Panc1 (cell line): Measurements from ENCODE around the gene TNNT3. TPM values are rescaled to one million over a fixed set of nuclear protein-coding genes. Genes with fewer than 3 reads are reported as not detected.

Experiments used
- ATAC-seq: fragments of 200-7000 bp; cut with Tn5 transposase; 2 replicates; pipeline ENCODE4 v1.9.1; 2020; ENCODE audit warnings: mild to moderate bottlenecking, moderate library complexity
- BruUV-seq: library from RNA; stranded (reverse); fragments of 400-500 nt; replicated peaks from 2 replicates; lab custom pipeline; 2021; lab: Mats Ljungman, UMichigan
- CTCF ChIA-PET: fragments of 300-600 bp; sonication (Branson Sonifier 250); formaldehyde crosslinking; loops from one replicate; lab custom pipeline; 2022; ENCODE audit warnings: antibody characterized with exemption; lab: Charles Lee
- POLR2A ChIA-PET: fragments of 300-600 bp; sonication (Branson Sonifier 250); formaldehyde crosslinking; loops from one replicate; lab custom pipeline; 2022; ENCODE audit warnings: antibody characterized with exemption; lab: Charles Lee
- DNase-seq: peaks from one replicate; pipeline ENCODE4 v3.0.0-alpha.2; 2010; ENCODE audit warnings: low read depth, low spot score
- H3K27ac ChIP-seq: 2 replicates; pipeline ENCODE4 v1.5.1; 2011; ENCODE audit warnings: mild to moderate bottlenecking, low read length, inconsistent platforms
- H3K27me3 ChIP-seq: fragments of 200-500 bp; sonication (Bioruptor generic); 2 replicates; pipeline ENCODE4 v1.6.0; 2014; ENCODE audit warnings: low read length, inconsistent platforms; ENCODE audit not compliant: control insufficient read depth, insufficient read depth
- H3K36me3 ChIP-seq: fragments of 200-500 bp; sonication (Bioruptor generic); 2 replicates; pipeline ENCODE4 v1.5.1; 2014; ENCODE audit warnings: inconsistent platforms, mild to moderate bottlenecking, low read length, moderate library complexity; ENCODE audit not compliant: control insufficient read depth, insufficient read depth
- H3K4me1 ChIP-seq: 2 replicates; pipeline ENCODE4 v1.5.1; 2011; ENCODE audit warnings: inconsistent platforms, mild to moderate bottlenecking, low read length, moderate library complexity; ENCODE audit not compliant: control insufficient read depth, insufficient read depth
- H3K4me3 ChIP-seq, 2 experiments: 2 replicates each; pipeline ENCODE4 v1.5.1; 2011 to 2012; ENCODE audit warnings: low read depth in 2 of 2, low read length in 2 of 2, mild to moderate bottlenecking in 2 of 2, inconsistent platforms in 1 of 2, moderate library complexity in 1 of 2
- H3K9me3 ChIP-seq: fragments of 200-500 bp; sonication (Bioruptor generic); 2 replicates; pipeline ENCODE4 v1.5.1; 2014; ENCODE audit warnings: low read depth, mild to moderate bottlenecking, inconsistent platforms, low read length, moderate library complexity; ENCODE audit not compliant: control insufficient read depth, insufficient read depth
- POLR2AphosphoS5 ChIP-seq: IDR thresholded peaks from 2 replicates; pipeline ENCODE4 v1.6.1; 2012; ENCODE audit warnings: mild to moderate bottlenecking, low read depth, low read length, moderate library complexity
- SIN3A ChIP-seq: IDR thresholded peaks from 2 replicates; pipeline ENCODE4 v1.6.1; 2012; ENCODE audit warnings: low read depth, mild to moderate bottlenecking, low read length, moderate library complexity, borderline replicate concordance; ENCODE audit not compliant: insufficient read depth
- TCF7L2 ChIP-seq: IDR thresholded peaks from 2 replicates; pipeline ENCODE4 v1.6.1; 2011; ENCODE audit warnings: mild to moderate bottlenecking, low read depth, low read length, inconsistent platforms
- in situ Hi-C: cut with HindIII; loops from 2 replicates; pipeline ENCODE4 v1.10.0; 2016; ENCODE audit warnings: low sequenced_read_pairs, low pct_unique_long_range_greater_than_20kb
- intact Hi-C: fragments of 100-400 bp; cut with micrococcal nuclease; formaldehyde crosslinking; loops from one replicate; pipeline ENCODE4 v1.10.0; 2022; ENCODE audit not compliant: unreplicated experiment
- total RNA-seq: library from RNA; stranded (reverse); gene quantifications from one replicate; pipeline ENCODE4 v1.2.1, GENCODE V29; 2021; ENCODE audit not compliant: unreplicated experiment
- TF ChIP-seq, protein P1 (sequence below): fragments of 450-650 bp; IDR thresholded peaks from 2 replicates; pipeline ENCODE4 v1.5.1; 2017; ENCODE audit warnings: mild to moderate bottlenecking
- TF ChIP-seq, protein P2 (sequence below), 2 experiments: IDR thresholded peaks; 2 replicates each; pipeline ENCODE4 v1.6.1; 2011 to 2012; ENCODE audit warnings: low read depth in 2 of 2, control low read depth in 1 of 2, low read length in 1 of 2, mild to moderate bottlenecking in 1 of 2, moderate library complexity in 1 of 2; ENCODE audit not compliant: insufficient read depth in 1 of 2

Gene TNNT3
- total RNA-seq, 1 experiment from 2014 or later: 0.41 TPM

DNA sequence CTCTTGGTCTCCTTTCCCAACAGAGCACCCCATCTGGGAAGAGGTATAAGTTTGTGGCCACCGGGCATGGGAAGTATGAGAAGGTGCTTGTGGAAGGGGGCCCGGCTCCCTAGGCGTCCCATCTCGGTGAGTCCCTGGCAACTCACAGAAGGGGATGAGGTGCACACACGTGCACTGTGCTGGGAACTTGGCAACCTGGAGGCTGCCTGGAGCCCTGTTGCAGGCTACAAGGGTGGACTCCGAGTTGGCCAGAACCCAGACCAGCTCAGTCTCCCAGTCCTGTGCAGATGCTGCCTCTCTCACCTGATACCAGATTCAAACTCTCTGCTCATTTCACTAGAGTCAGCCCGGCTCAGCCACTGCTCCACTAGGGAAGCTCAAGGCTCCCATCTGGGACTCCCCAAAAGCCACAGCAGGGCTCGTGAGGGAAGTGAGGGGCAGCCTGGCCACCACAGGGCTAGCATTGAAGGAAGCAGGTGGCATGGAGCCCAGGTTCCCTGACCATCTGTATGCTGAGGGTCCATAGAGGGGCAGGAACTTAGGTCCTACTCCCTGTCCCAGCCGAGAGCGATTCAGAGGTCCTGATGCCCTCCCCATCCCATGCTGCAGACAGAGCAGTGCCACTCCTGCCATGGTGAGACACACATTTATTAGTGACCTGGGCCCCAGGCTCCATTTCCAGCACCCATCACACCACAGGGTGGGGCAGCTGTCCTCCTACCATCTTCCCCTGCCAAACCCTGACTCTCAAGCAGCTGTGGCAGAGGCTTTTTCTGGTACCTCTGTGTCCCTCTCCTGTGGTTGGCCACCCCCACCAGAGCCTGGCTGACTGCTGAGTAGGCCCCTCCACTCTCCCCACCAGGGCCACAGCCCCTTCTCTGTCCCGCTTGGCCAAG is 31.8 kb upstream of the TNNT3 start:
- ChIA-PET CTCF (no interaction called here), POLR2A (no interaction called here)
- no peaks in the 10 kb centered on the region for H3K4me1 ChIP-seq
- peak; percentile 22 for ATAC-seq
- H3K27me3 ChIP-seq: no peaks in the 10 kb centered on the region
- BruUV-seq: no TSS peak
- H3K4me3 ChIP-seq: no peak overlapping the region
- no peaks in the 10 kb centered on the region for H3K9me3 ChIP-seq
- H3K27ac ChIP-seq: no peak overlapping the region
- in situ Hi-C loops: no loop called here
- TF ChIP-seq SIN3A: no peak
- no peak for TF ChIP-seq TCF7L2
- TF ChIP-seq, protein P1, sequence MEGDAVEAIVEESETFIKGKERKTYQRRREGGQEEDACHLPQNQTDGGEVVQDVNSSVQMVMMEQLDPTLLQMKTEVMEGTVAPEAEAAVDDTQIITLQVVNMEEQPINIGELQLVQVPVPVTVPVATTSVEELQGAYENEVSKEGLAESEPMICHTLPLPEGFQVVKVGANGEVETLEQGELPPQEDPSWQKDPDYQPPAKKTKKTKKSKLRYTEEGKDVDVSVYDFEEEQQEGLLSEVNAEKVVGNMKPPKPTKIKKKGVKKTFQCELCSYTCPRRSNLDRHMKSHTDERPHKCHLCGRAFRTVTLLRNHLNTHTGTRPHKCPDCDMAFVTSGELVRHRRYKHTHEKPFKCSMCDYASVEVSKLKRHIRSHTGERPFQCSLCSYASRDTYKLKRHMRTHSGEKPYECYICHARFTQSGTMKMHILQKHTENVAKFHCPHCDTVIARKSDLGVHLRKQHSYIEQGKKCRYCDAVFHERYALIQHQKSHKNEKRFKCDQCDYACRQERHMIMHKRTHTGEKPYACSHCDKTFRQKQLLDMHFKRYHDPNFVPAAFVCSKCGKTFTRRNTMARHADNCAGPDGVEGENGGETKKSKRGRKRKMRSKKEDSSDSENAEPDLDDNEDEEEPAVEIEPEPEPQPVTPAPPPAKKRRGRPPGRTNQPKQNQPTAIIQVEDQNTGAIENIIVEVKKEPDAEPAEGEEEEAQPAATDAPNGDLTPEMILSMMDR: no peak
- intact Hi-C loops: no loop called here
- H3K36me3 ChIP-seq: no peaks in the 10 kb centered on the region
- DNase-seq: no peak

DNA sequence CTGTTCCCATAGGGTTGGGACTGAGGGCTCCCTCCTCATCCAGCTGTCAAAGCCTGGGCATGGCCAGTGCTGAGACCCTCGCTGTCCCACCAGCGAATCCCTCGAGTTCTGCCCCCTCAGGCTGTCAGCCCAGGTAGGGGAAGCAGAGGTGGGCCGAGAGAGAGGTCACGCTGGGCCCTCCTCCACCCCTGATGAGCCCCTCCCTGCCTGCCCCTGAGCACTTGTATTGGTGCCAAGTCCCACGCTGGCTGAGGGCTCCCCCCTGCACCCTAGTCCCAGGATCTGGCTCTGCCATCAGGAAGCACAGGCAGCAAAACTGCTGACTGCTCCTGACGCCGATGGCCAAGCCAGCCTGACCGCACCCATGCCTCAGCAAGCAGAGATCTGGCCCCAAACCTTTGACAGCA is 31.2 kb upstream of the TNNT3 start:
- in situ Hi-C loops: no loop called here
- Histone ChIP-seq H3K9me3 (no peaks in the 10 kb centered on the region), H3K4me3 (no peak overlapping the region), H3K27ac (no peak overlapping the region), H3K4me1 (no peaks in the 10 kb centered on the region), H3K27me3 (no peaks in the 10 kb centered on the region), H3K36me3 (no peaks in the 10 kb centered on the region)
- CTCF ChIA-PET: no interaction called here
- ATAC-seq: no peak
- DNase-seq: no peak
- TF ChIP-seq, protein P1: no peak
- TF ChIP-seq POLR2AphosphoS5: no peak
- TF ChIP-seq TCF7L2: no peak
- TF ChIP-seq, protein P2, sequence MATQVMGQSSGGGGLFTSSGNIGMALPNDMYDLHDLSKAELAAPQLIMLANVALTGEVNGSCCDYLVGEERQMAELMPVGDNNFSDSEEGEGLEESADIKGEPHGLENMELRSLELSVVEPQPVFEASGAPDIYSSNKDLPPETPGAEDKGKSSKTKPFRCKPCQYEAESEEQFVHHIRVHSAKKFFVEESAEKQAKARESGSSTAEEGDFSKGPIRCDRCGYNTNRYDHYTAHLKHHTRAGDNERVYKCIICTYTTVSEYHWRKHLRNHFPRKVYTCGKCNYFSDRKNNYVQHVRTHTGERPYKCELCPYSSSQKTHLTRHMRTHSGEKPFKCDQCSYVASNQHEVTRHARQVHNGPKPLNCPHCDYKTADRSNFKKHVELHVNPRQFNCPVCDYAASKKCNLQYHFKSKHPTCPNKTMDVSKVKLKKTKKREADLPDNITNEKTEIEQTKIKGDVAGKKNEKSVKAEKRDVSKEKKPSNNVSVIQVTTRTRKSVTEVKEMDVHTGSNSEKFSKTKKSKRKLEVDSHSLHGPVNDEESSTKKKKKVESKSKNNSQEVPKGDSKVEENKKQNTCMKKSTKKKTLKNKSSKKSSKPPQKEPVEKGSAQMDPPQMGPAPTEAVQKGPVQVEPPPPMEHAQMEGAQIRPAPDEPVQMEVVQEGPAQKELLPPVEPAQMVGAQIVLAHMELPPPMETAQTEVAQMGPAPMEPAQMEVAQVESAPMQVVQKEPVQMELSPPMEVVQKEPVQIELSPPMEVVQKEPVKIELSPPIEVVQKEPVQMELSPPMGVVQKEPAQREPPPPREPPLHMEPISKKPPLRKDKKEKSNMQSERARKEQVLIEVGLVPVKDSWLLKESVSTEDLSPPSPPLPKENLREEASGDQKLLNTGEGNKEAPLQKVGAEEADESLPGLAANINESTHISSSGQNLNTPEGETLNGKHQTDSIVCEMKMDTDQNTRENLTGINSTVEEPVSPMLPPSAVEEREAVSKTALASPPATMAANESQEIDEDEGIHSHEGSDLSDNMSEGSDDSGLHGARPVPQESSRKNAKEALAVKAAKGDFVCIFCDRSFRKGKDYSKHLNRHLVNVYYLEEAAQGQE (IDR thresholded peaks at IDR 0.05; ENCODE audit: insufficient read depth in 1 of 2, low read depth in 2 of 2, low read length in 1 of 2): no peak
- no peak for TF ChIP-seq SIN3A
- intact Hi-C loops: no loop called here
- POLR2A ChIA-PET: no interaction called here
- BruUV-seq: no TSS peak
